HCT116 (cell line): Measurements from ENCODE around the gene FLT4. TPM values are rescaled to one million over a fixed set of nuclear protein-coding genes. Genes with fewer than 3 reads are reported as not detected.

Experiments
- ATAC-seq: fragments of 200-7000 bp; cut with Tn5 transposase; 2 replicates; pipeline ENCODE4 v1.9.1; 2020; ENCODE audit warnings: mild to moderate bottlenecking, moderate library complexity
- BruUV-seq: library from RNA; stranded (reverse); fragments of 400-500 nt; replicated peaks from 2 replicates; lab custom pipeline; 2021; lab: Mats Ljungman, UMichigan
- CTCF ChIA-PET: fragments of 300-600 bp; sonication (Branson Sonifier 250); formaldehyde crosslinking; loops from one replicate; lab custom pipeline; 2021; ENCODE audit warnings: antibody characterized with exemption; lab: Charles Lee
- POLR2A ChIA-PET: fragments of 300-600, 350-600 bp; sonication (Branson Sonifier 250); formaldehyde crosslinking; loops from one replicate; lab custom pipeline; 2021; ENCODE audit warnings: antibody characterized with exemption; lab: Charles Lee
- RAD21 ChIA-PET, 2 experiments: fragments of 300-600 bp; sonication (Branson Sonifier 250); formaldehyde crosslinking; loops; one replicate each; lab custom pipeline; 2023; ENCODE audit warnings: low total read pairs in 2 of 2; ENCODE audit not compliant: uncharacterized antibody in 2 of 2, unreplicated experiment in 2 of 2, low non-redundant PET in 1 of 2; lab: Charles Lee
- DNase-seq: peaks from one replicate; pipeline ENCODE4 v3.0.0-alpha.2; 2010; ENCODE audit warnings: low read depth, low spot score
- H2AFZ ChIP-seq: fragments of 200-600 bp; shearing (Covaris generic), sonication (generic); 2 replicates; pipeline ENCODE4 v1.6.1; 2017; ENCODE audit warnings: low read depth, mixed run types, mixed read lengths, antibody characterized with exemption, low read length; ENCODE audit not compliant: poor library complexity, severe bottlenecking
- H3K27ac ChIP-seq: 2 replicates; pipeline ENCODE4 v1.5.1; 2012; ENCODE audit warnings: low read depth, low read length
- H3K27me3 ChIP-seq: fragments of 200-600 bp; sonication (generic); 2 replicates; pipeline ENCODE4 v1.6.1; 2016; ENCODE audit warnings: mixed run types, low read length, mixed read lengths; ENCODE audit not compliant: insufficient read depth
- H3K36me3 ChIP-seq, 2 experiments: fragments of 200-500 bp in 1 of 2; fragments of 200-600 bp in 1 of 2; sonication (Bioruptor generic) in 1 of 2; sonication (generic) in 1 of 2; 2 replicates each; pipeline versions ENCODE4 v1.5.1 to v1.6.1; 2014 to 2016; ENCODE audit warnings: low read length in 2 of 2, inconsistent platforms in 1 of 2, mixed read lengths in 1 of 2, mixed run types in 1 of 2; ENCODE audit not compliant: insufficient read depth in 2 of 2, control insufficient read depth in 1 of 2
- H3K4me1 ChIP-seq, 2 experiments: fragments of 200-600 bp in 1 of 2; sonication (generic) in 1 of 2; 2 replicates each; pipeline versions ENCODE4 v1.5.1 to v1.6.1; 2012 to 2017; ENCODE audit warnings: low read length in 2 of 2, inconsistent platforms in 1 of 2, mild to moderate bottlenecking in 1 of 2, mixed read lengths in 1 of 2, mixed run types in 1 of 2, moderate library complexity in 1 of 2; ENCODE audit not compliant: insufficient read depth in 2 of 2, control insufficient read depth in 1 of 2
- H3K4me2 ChIP-seq: fragments of 200-600 bp; sonication (generic); 2 replicates; pipeline ENCODE4 v1.6.1; 2017; ENCODE audit warnings: mixed run types, low read length, mixed read lengths
- H3K4me3 ChIP-seq, 2 experiments: fragments of 200-600 bp in 1 of 2; sonication (generic) in 1 of 2; replicated peaks in 1 of 2; 2 replicates each; pipeline ENCODE4 v1.5.1; 2011 to 2016; ENCODE audit warnings: low read length in 2 of 2, control low read depth in 1 of 2, low read depth in 1 of 2, mild to moderate bottlenecking in 1 of 2, mixed read lengths in 1 of 2, mixed run types in 1 of 2
- H3K79me2 ChIP-seq: fragments of 200-600 bp; sonication (generic); 2 replicates; pipeline ENCODE4 v1.6.1; 2017; ENCODE audit warnings: mild to moderate bottlenecking, mixed run types, low read length, moderate library complexity, mixed read lengths; ENCODE audit not compliant: insufficient read depth
- H3K9ac ChIP-seq: fragments of 200-600 bp; sonication (generic); 2 replicates; pipeline ENCODE4 v1.6.1; 2016; ENCODE audit warnings: low read length, mixed read lengths
- H3K9me2 ChIP-seq: fragments of 200-600 bp; sonication (generic), shearing (Covaris generic); 2 replicates; pipeline ENCODE4 v1.6.1; 2017; ENCODE audit warnings: mixed run types, mild to moderate bottlenecking, moderate library complexity; ENCODE audit not compliant: insufficient read depth
- H3K9me3 ChIP-seq, 2 experiments: fragments of 200-500 bp in 1 of 2; fragments of 200-600 bp in 1 of 2; sonication (Bioruptor generic) in 1 of 2; sonication (generic) in 1 of 2; 2 replicates each; pipeline ENCODE4 v1.6.1; 2014 to 2017; ENCODE audit warnings: low read length in 2 of 2, mixed read lengths in 2 of 2, inconsistent platforms in 1 of 2, low read depth in 1 of 2, mild to moderate bottlenecking in 1 of 2, mixed run types in 1 of 2, moderate library complexity in 1 of 2; ENCODE audit not compliant: control insufficient read depth in 1 of 2, insufficient read depth in 1 of 2
- H4K20me1 ChIP-seq: fragments of 200-600 bp; sonication (generic), shearing (Covaris generic); 2 replicates; pipeline ENCODE4 v1.6.1; 2017; ENCODE audit warnings: mixed run types, mild to moderate bottlenecking, moderate library complexity; ENCODE audit not compliant: insufficient read depth
- CBX3 ChIP-seq: IDR thresholded peaks from 2 replicates; pipeline ENCODE4 v1.6.1; 2012; ENCODE audit warnings: low read depth
- CEBPB ChIP-seq: IDR thresholded peaks from 2 replicates; pipeline ENCODE4 v1.6.1; 2012; ENCODE audit warnings: low read depth
- EGR1 ChIP-seq: IDR thresholded peaks from 2 replicates; pipeline ENCODE4 v1.6.1; 2012; ENCODE audit warnings: low read depth
- EZH2phosphoT487 ChIP-seq: fragments of 200-600 bp; IDR thresholded peaks from 2 replicates; pipeline ENCODE4 v1.6.1; 2018; ENCODE audit warnings: antibody characterized with exemption, borderline replicate concordance
- POLR2AphosphoS5 ChIP-seq: IDR thresholded peaks from 2 replicates; pipeline ENCODE4 v1.6.1; 2011; ENCODE audit warnings: mild to moderate bottlenecking, low read depth, low read length, moderate library complexity
- RAD21 ChIP-seq: IDR thresholded peaks from 2 replicates; pipeline ENCODE4 v1.6.1; 2012; ENCODE audit warnings: low read depth, mild to moderate bottlenecking
- SIN3A ChIP-seq: IDR thresholded peaks from 2 replicates; pipeline ENCODE4 v1.6.1; 2012; ENCODE audit warnings: low read depth
- SP1 ChIP-seq: IDR thresholded peaks from 2 replicates; pipeline ENCODE4 v1.6.1; 2012; ENCODE audit warnings: low read depth
- TCF7L2 ChIP-seq: IDR thresholded peaks from 2 replicates; pipeline ENCODE4 v1.7.0; 2011; ENCODE audit warnings: borderline replicate concordance, inconsistent platforms; ENCODE audit not compliant: insufficient read depth, insufficient read length; ENCODE audit errors: extremely low read depth
- YY1 ChIP-seq: IDR thresholded peaks from 2 replicates; pipeline ENCODE4 v1.6.1; 2011; ENCODE audit warnings: low read length, low read depth, moderate library complexity, mild to moderate bottlenecking; ENCODE audit not compliant: insufficient replicate concordance; ENCODE audit errors: extremely low read depth
- ZNF274 ChIP-seq: fragments of 200-500 bp; sonication (Bioruptor generic); IDR thresholded peaks from 2 replicates; pipeline ENCODE4 v1.6.1; 2014; ENCODE audit warnings: mild to moderate bottlenecking, low read depth, low read length, inconsistent platforms
- intact Hi-C: fragments of 100-400 bp; cut with micrococcal nuclease; formaldehyde crosslinking; loops from 2 replicates; pipeline ENCODE4 v1.10.0; 2022
- total RNA-seq: library from RNA; stranded (reverse); gene quantifications from one replicate; pipeline ENCODE4 v1.2.1, GENCODE V29; 2021; ENCODE audit not compliant: unreplicated experiment
- TF ChIP-seq, protein P1 (sequence below), 3 experiments: fragments of 200-600 bp in 1 of 3; sonication (generic) in 1 of 3; IDR thresholded peaks in 2 of 3; conservative IDR thresholded peaks in 1 of 3; 2 replicates each; pipeline ENCODE4 v1.5.1; 2012 to 2017; ENCODE audit warnings: low read depth in 2 of 3, low read length in 2 of 3, antibody characterized with exemption in 1 of 3, borderline replicate concordance in 1 of 3, control low read depth in 1 of 3, mild to moderate bottlenecking in 1 of 3, mixed read lengths in 1 of 3, mixed run types in 1 of 3, moderate library complexity in 1 of 3; ENCODE audit not compliant: insufficient read depth in 1 of 3
- TF ChIP-seq, protein P2 (sequence below): IDR thresholded peaks from 2 replicates; pipeline ENCODE4 v1.6.1; 2011; ENCODE audit warnings: mild to moderate bottlenecking, low read length, moderate library complexity; ENCODE audit not compliant: insufficient replicate concordance; ENCODE audit errors: extremely low read depth
- TF ChIP-seq, protein P3 (sequence below): IDR thresholded peaks from 2 replicates; pipeline ENCODE4 v1.6.1; 2012; ENCODE audit warnings: low read depth

Gene FLT4
- total RNA-seq, 1 experiment from 2014 or later, result 0.17 TPM

- no peaks in the 10 kb centered on the region for H3K36me3 ChIP-seq
- intact Hi-C loops, result no loop called here
- H3K27me3 ChIP-seq, result no peaks in the 10 kb centered on the region
- no peak overlapping the region for H3K4me2 ChIP-seq
- TF ChIP-seq YY1, result no peak
- no peak for TF ChIP-seq POLR2AphosphoS5
- no peak for TF ChIP-seq EZH2phosphoT487
- TF ChIP-seq TCF7L2, result no peak
- TF ChIP-seq, protein P1, sequence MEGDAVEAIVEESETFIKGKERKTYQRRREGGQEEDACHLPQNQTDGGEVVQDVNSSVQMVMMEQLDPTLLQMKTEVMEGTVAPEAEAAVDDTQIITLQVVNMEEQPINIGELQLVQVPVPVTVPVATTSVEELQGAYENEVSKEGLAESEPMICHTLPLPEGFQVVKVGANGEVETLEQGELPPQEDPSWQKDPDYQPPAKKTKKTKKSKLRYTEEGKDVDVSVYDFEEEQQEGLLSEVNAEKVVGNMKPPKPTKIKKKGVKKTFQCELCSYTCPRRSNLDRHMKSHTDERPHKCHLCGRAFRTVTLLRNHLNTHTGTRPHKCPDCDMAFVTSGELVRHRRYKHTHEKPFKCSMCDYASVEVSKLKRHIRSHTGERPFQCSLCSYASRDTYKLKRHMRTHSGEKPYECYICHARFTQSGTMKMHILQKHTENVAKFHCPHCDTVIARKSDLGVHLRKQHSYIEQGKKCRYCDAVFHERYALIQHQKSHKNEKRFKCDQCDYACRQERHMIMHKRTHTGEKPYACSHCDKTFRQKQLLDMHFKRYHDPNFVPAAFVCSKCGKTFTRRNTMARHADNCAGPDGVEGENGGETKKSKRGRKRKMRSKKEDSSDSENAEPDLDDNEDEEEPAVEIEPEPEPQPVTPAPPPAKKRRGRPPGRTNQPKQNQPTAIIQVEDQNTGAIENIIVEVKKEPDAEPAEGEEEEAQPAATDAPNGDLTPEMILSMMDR (IDR thresholded peaks at IDR 0.05 in 2 of 3, conservative IDR thresholded peaks at IDR 0.05 in 1 of 3; ENCODE audit: borderline replicate concordance in 1 of 3, insufficient read depth in 1 of 3, low read depth in 2 of 3, low read length in 2 of 3), result no peak
- no peak for TF ChIP-seq SIN3A
- TF ChIP-seq, protein P2, sequence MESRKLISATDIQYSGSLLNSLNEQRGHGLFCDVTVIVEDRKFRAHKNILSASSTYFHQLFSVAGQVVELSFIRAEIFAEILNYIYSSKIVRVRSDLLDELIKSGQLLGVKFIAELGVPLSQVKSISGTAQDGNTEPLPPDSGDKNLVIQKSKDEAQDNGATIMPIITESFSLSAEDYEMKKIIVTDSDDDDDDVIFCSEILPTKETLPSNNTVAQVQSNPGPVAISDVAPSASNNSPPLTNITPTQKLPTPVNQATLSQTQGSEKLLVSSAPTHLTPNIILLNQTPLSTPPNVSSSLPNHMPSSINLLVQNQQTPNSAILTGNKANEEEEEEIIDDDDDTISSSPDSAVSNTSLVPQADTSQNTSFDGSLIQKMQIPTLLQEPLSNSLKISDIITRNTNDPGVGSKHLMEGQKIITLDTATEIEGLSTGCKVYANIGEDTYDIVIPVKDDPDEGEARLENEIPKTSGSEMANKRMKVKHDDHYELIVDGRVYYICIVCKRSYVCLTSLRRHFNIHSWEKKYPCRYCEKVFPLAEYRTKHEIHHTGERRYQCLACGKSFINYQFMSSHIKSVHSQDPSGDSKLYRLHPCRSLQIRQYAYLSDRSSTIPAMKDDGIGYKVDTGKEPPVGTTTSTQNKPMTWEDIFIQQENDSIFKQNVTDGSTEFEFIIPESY, result no peak
- no peak for TF ChIP-seq RAD21
- TF ChIP-seq CEBPB, result no peak
- no peak for TF ChIP-seq CBX3
- TF ChIP-seq SP1, result no peak
- TF ChIP-seq, protein P3, sequence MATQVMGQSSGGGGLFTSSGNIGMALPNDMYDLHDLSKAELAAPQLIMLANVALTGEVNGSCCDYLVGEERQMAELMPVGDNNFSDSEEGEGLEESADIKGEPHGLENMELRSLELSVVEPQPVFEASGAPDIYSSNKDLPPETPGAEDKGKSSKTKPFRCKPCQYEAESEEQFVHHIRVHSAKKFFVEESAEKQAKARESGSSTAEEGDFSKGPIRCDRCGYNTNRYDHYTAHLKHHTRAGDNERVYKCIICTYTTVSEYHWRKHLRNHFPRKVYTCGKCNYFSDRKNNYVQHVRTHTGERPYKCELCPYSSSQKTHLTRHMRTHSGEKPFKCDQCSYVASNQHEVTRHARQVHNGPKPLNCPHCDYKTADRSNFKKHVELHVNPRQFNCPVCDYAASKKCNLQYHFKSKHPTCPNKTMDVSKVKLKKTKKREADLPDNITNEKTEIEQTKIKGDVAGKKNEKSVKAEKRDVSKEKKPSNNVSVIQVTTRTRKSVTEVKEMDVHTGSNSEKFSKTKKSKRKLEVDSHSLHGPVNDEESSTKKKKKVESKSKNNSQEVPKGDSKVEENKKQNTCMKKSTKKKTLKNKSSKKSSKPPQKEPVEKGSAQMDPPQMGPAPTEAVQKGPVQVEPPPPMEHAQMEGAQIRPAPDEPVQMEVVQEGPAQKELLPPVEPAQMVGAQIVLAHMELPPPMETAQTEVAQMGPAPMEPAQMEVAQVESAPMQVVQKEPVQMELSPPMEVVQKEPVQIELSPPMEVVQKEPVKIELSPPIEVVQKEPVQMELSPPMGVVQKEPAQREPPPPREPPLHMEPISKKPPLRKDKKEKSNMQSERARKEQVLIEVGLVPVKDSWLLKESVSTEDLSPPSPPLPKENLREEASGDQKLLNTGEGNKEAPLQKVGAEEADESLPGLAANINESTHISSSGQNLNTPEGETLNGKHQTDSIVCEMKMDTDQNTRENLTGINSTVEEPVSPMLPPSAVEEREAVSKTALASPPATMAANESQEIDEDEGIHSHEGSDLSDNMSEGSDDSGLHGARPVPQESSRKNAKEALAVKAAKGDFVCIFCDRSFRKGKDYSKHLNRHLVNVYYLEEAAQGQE, result no peak
- no peak for TF ChIP-seq ZNF274
- TF ChIP-seq EGR1, result no peak
- TF ChIP-seq, all 23 proteins: peak for 0
- POLR2A ChIA-PET, result no interaction called here
- Histone ChIP-seq H3K4me3 (no peak overlapping the region), H3K9ac (no peak overlapping the region), H3K27ac (no peak overlapping the region), H4K20me1 (no peaks in the 10 kb centered on the region), H3K4me1 (no peaks in the 10 kb centered on the region), H2AFZ (no peak overlapping the region), H3K9me3 (no peaks in the 10 kb centered on the region), H3K9me2 (no peaks in the 10 kb centered on the region), H3K79me2 (no peaks in the 10 kb centered on the region)
- RAD21 ChIA-PET, result no interaction called here
- CTCF ChIA-PET, result no interaction called here
- ATAC-seq (no peak), DNase-seq (no peak)
- BruUV-seq, result no TSS peak
These were observed 51.1 kb downstream of the FLT4 start for GRCh38 chr5:180598316-180598701.
